Activated CD8-positive, alpha-beta memory T cell treated with anti-CD3 and anti-CD28 coated beads, Interleukin-2, amount 50 U/mL, for 1 hour (primary cell): Measurements from ENCODE around the gene TBC1D14.

ENCODE experiments used
- DNase-seq: peaks from one replicate; pipeline ENCODE4 v3.0.0-alpha.2; 2020; ENCODE audit errors: extremely low read depth

TBC1D14 gene

GRCh38 chr4:6929339-6929811, 19.7 kb downstream of the TBC1D14 start:
- DNase-seq, result no peak

- DNase-seq, result no peak
These were observed 20.3 kb downstream of the TBC1D14 start for GRCh38 chr4:6929812-6930464.

- DNase-seq, result no peak
These were observed 22.8 kb downstream of the TBC1D14 start for GRCh38 chr4:6932475-6932874.

GRCh38 chr4:6932918-6933317, 23.3 kb downstream of the TBC1D14 start:
- no peak for DNase-seq

GRCh38 chr4:6933691-6934430, 24.2 kb downstream of the TBC1D14 start:
- no peak for DNase-seq

GRCh38 chr4:6935965-6936364, 26.3 kb downstream of the TBC1D14 start:
- DNase-seq, result no peak

- DNase-seq, result no peak
These were observed 27.6 kb downstream of the TBC1D14 start for GRCh38 chr4:6937201-6937600.

- no peak for DNase-seq
These were observed 28.1 kb downstream of the TBC1D14 start for GRCh38 chr4:6937754-6938153.

GRCh38 chr4:6938237-6938636, 28.6 kb downstream of the TBC1D14 start:
- no peak for DNase-seq

GRCh38 chr4:6938647-6939271, 29.1 kb downstream of the TBC1D14 start:
- DNase-seq, result no peak

GRCh38 chr4:6939761-6940743, 30.4 kb downstream of the TBC1D14 start:
- no peak for DNase-seq

- no peak for DNase-seq
These were observed 31.1 kb downstream of the TBC1D14 start for GRCh38 chr4:6940744-6941137.

- no peak for DNase-seq
These were observed 32.2 kb downstream of the TBC1D14 start for GRCh38 chr4:6941796-6942195.

GRCh38 chr4:6942238-6942800, 32.7 kb downstream of the TBC1D14 start:
- DNase-seq, result no peak

- no peak for DNase-seq
These were observed 33.6 kb downstream of the TBC1D14 start for GRCh38 chr4:6943012-6943884.

GRCh38 chr4:6943885-6944225, 34.2 kb downstream of the TBC1D14 start:
- no peak for DNase-seq

GRCh38 chr4:6944301-6945051, 34.9 kb downstream of the TBC1D14 start:
- no peak for DNase-seq

GRCh38 chr4:6945052-6945409, 35.4 kb downstream of the TBC1D14 start:
- DNase-seq, result no peak

- no peak for DNase-seq
These were observed 36.9 kb downstream of the TBC1D14 start for GRCh38 chr4:6946497-6946896.

GRCh38 chr4:6948134-6948460, 38.5 kb downstream of the TBC1D14 start:
- DNase-seq, result no peak
